Effector CD8-positive, alpha-beta T cell (primary cell): ENCODE data around the gene NUDT3.

Experiments used
- DNase-seq: peaks from one replicate; lab custom pipeline; 2025; lab: John Stamatoyannopoulos, UW

Gene NUDT3

GRCh38 chr6:34238585-34239499, 153.6 kb downstream of the NUDT3 start:
- no peak for DNase-seq

- peak; percentile 62 for DNase-seq
Observed at GRCh38 chr6:34237722-34238584, 154.5 kb downstream of the NUDT3 start.

GRCh38 chr6:34237316-34237721, 155.2 kb downstream of the NUDT3 start:
- peak; percentile 19 for DNase-seq

GRCh38 chr6:34236443-34237315, 155.8 kb downstream of the NUDT3 start, which contains the start of gene HMGA1:
TSS of gene HMGA1 (plus strand) at chr6:34236873. CDS start at chr6:34240781, 3,908 bp downstream.
- peak; percentile 88 for DNase-seq

GRCh38 chr6:34236131-34236442, 156.4 kb downstream of the NUDT3 start:
- peak; percentile 52 for DNase-seq

GRCh38 chr6:34235307-34236130, 156.9 kb downstream of the NUDT3 start:
- DNase-seq, result peak; percentile 44

- peak; percentile 22 for DNase-seq
Observed at GRCh38 chr6:34234667-34235306, 157.7 kb downstream of the NUDT3 start.

GRCh38 chr6:34233867-34234266, 158.6 kb downstream of the NUDT3 start:
- DNase-seq, result no peak

- no peak for DNase-seq
Observed at GRCh38 chr6:34232901-34233300, 159.6 kb downstream of the NUDT3 start.

- no peak for DNase-seq
Observed at GRCh38 chr6:34231566-34232336, 160.7 kb downstream of the NUDT3 start.

- no peak for DNase-seq
Observed at GRCh38 chr6:34230653-34231371, 161.7 kb downstream of the NUDT3 start.

- DNase-seq, result no peak
Observed at GRCh38 chr6:34229877-34230276, 162.6 kb downstream of the NUDT3 start.
